Measurements from ENCODE around the gene JMJD4.
"Not testable (repeated sequence)": the region's sequence is repeated elsewhere in the genome, so short reads cannot be mapped to it uniquely, and the experiment has no call there.

Gene JMJD4

DNA sequence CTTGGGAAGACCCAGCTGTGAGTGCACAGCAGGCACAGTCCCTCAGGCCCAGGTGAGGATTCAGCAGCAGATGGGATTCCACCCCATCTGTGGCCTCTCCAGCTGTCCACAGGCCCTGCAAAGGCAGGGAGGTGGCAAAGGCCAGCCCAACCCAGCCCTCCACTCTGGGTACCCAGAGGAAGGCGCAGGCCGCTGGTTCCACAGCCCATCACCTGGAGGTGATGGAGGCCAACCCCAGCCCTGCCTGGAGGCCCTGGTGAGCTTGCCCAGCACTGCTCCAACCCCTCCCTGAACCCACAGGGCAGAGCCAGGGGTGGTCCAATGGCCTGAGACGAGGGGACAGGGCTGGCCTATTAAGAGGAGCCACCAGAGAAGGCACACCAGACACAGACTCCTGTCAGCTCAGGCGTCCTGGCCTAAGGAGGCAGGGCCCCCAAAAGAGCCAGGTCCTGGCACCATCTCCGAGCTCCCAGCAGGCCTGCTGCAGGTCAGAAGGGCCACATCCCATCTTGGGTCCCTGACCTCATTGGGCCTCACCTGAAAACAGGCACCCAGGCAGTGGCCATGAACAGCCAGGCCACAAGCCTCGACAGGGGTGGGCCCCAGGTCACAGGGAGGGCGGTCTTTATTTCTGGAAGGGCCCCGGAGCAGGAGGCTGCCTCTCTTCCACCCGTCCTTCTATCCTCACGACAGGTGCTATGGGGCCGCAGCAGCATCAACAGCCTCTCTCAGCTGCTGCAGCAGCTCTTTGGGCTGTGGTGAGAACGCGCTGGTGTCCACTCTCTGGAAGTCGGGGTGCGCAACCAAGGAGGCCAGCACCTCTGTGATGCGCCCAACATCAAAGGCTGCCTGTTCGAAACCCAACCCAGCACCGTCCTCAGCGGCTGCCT, 3.2 kb downstream of the JMJD4 start:
- DNase-seq, result no peak

DNA sequence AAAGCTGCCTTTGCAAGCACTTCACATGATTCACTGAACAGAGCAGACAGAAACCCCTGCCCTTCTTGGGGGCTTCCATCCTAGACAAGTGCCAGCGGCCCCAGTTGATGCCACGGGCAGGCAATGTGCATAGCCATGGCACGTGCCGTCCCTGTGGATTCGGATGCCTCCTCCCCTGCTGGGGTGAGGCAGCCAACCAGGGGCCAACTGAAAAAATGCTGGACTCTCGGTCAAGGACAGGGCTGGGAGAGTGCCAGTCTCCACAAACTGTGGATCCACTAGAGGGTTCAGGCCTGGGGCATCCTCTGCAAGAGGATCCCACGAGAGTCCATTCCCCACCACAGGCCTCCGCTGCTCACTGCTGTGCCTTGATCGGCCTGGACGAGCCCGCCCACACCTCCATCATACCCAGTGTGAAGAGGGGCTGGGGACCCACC, 3.8 kb downstream of the JMJD4 start:
- DNase-seq, result no peak

DNA sequence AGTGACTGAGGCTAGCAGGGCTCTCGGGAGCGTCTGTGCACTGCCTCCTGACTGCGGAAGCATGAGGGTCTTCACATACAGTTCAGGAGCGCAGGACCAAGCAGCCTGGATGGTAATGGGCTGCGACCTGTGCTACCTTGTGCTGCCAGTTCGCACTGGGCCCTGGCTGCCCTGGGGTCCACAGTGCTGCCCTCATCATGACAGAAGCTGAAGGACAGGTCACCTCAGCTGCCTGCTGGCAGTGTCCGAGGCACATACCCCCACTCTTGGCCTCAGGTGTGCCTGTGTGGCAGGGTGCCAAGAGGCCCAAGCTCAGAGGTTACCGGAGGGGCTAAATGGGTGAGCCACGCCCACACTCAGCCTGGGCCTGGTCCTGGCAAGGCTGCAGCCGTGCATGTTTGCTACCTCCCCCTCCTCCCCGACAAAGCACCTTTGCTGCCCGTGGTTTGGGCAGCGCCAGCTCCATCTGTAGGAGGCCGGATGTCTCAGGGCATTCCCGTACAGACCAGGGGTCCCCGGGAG, 4.4 kb downstream of the JMJD4 start:
- DNase-seq, result no peak

DNA sequence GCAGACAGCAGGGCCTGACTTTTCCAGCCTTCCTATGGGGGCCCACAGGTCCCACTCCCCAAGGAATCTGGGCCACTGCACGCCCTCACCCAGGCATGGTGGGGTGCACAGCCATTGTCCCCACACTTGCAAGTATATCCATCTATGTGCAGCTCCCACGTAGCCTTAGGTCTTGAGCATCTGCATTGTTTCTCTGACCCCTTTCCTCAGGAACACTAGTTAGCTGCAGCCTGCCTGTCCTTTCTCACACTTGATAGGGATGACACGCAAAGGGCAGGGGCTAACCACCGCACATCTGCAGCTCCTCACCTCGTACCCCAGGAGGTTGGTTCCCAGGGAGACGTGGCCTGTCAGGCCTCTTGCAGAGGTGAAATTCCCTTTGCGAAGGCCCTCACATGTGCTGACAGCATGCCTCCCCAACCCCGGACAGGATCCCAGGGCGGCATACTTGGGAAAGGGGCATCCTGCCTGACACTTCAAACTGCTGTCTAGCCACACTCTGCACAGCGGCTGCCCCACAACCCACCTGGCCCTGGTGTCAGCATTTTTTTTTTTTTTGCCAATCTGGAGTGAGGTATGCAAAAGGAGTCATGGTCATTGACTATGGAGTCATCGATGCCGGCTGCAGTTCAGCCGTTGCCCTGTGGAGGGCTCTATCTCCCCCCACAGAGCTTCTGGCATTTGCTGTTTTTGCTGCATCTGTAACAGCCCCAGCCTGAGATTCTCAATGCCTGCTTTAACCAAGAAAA, 5.0 kb downstream of the JMJD4 start:
- DNase-seq, result peak; percentile 64

DNA sequence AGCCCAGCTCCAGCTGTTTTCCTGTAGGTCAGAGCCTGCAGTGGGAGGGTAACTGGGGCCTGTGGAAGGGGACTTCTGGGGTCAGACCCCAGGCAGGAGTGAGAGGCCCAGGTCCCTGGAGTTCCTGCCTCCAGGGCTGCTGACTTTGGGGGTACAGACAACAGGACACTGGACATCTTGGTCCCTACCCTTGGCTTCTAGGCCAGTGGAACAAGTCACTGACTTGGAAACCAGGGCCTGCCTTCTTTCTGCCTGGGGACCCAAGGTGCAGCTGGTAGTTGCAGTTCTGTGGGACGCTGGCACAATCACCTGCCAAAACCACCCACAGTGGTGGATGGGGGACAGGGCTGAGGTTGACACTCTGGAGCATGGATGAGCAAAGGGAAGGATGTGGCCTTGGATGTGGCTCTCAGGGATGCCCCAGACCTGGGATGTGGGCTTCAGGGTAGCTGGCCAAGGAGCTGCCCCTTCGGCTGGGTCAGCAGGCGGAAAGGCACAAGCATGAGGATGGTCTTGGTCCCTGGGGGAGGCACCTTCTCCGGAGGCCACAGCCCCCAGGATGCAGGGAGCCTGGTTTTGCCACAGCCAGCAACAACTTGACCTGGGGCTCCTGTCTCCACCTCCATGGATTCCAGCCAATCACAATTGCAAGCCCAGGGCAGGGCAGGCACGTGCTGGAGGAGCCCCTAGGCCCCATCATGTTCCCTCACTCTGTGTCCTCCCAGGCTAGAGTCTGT, 5.8 kb downstream of the JMJD4 start:
- no peak for DNase-seq

DNA sequence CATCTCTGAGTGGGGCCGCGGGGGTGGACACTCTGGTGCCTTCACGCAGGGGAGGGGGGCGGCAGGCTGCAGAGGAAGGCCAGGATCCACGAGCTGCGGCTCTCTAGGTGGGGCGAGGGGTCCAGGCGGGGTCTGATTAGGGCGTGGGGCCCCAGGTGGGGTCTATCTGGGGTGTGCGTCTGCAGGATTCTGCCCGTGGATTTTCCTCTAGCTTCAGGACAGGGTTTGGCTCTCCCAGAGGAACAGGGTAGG, 6.3 kb downstream of the JMJD4 start:
- DNase-seq, result no peak

DNA sequence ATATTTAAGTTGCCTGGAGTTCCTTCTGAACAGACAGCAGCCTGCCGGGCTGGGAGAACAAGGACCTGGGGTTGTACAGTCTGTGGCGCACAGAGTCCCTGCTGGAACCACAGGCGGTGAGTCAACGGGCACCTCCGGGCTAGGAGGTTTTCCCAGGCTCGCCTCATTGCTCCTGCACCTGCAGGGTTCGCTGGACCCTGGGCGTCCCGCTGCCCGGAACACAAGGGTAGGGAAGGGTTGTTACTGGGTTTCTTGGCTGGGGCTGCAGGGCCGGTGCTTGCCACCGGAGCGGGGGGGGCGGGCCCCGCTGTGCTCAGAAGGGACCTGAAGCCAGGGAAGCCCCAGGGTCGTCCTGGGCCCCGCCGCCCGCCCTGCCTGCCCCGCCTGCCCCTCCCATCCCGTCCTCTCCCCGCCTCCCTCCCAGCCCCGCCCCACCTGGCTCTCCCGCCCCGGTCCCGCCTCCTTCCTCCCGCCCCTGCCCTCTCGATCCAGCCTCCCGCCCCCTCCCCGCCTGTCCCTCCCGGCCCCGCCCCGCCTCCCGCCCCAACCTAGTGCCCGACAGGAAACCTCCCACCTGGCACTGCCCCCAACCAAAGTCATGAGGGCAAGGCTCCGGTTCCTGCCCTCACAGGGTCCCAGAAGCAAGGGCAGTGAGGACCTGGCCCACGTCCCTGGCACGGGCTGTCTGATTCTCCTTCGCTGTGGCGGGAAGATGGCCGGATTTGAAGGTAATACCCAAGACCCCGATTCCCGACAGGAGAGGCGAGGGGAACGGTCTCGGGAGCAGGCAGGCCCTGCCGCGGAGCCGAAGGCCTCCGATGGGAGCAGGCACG, 6.8 kb downstream of the JMJD4 start:
- DNase-seq, result peak; percentile 47

DNA sequence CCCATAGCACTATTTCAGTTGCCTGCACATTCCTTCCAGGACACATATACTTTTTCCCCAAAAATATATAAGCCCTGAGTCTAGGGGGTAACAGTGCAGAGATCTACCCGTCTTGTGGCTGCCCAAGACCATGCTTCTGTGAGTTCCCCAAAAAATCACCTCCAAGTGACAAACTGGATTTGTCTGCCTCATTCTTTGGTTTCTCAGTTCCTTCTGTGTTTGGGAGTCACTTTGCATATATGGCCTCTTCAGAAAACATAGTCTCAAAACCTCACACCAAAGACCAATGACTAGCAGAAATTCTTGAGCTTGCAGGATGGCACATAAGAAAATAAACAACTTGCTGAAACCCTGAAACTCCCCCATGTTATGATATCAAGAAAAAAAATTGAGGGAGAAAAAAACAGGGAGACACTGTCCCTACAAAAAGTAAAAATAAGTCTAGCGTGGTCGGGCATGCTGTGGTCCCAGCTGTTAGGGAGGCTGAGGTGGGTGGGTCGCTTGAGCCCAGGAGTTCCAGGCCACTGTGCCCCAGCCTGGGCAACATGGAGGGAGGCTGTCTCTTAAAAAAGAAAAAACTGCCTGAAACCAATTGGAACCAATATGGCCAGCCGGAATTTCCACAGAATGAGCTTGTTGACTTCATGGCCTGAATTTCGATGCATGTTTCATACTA, 8.0 kb downstream of the JMJD4 start:
- no peak for DNase-seq

DNA sequence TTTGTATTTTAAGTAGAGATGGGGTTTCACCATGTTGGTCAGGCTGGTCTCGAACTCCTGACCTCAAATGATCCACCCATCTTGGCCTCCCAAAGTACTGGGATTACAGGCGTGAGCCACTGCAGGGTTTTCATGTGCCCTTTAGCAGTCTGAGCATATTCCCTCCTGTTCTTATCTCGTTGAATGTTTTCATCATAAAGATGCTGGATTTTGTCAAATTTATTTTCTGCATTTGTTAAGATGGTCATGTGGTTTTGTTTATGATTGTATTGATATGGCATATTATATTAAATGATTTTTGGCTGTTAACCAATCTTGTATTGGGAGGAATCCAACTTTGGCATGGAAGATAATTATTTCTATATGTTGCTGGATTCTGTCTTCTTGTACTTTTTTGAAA, 8.8 kb downstream of the JMJD4 start:
- DNase-seq, result no peak

DNA sequence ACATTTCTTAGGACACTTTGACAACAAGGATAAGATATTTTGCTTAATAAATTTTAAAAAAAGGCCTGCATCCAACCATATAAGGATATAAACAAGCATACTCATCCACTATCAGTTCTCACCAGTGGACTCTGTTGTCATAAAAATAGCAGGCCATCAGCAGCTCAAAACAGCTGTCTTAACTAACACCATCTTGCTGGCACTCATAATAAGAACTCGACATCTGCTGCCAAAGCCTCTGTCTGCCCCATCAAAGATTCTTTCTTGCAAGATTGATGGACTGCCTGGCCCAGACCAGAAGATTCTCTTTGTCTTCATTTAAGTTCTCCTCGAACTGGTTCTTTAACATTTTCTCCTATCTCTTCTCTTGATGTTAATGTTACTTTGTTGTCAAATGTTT, 10.1 kb downstream of the JMJD4 start:
- no peak for DNase-seq

DNA sequence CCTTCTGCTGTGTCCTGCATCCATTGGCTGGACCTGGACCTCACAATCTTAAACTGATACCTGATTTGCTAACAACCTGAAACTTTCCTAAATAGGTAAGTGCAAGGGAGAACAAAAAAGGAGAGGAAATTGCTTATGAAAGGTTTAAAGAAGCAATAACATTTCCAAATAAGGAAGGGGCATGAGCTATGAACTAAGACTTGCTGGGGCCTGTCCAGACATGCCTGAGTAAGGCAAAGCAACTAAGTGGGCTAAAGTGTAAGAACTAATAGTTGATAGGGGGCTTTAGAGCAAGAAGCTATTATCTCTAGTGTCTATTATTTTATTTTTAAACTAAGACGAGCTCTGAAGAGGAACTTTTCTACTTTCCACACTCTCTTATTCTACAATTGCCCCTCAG, 11.6 kb downstream of the JMJD4 start:
- no peak for DNase-seq

DNA sequence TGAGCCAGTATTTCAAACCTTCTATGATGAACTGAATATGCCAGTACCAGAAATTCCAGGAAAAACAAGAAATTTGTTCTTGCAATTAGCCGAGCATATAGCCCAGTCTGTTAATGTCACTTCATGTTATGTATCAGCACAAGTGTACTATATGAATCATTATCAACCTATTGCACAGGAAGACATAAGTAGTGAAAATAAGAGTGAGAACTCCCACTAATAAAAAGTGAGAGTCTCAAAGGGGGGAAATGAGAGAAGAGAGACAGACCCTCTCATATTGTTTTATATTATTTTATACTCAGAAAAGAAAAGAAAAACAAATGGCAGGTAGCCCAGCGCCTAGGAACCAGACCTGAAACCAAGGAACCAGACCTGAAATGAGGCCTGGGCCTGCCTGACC, 16.2 kb downstream of the JMJD4 start:
- DNase-seq, result no peak

DNA sequence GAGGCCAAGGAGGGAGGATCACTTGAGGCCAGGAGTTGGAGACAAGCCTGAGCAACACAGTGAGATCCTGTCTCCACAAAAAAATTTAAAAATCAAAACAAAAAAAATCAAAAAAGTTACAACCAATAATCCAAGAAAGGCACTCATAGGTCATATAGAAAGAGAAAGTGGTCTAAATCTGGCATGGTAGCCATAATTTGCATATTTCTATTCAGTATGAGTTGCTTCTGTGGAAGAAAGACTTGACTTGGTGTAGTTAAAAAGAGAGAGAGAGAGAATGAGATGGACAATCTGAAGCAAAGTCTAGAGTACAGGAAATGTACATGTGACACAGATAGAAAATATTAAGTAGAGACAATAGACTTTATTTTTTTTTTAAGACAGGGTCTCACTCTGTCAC, 22.5 kb downstream of the JMJD4 start:
- no peak for DNase-seq

DNA sequence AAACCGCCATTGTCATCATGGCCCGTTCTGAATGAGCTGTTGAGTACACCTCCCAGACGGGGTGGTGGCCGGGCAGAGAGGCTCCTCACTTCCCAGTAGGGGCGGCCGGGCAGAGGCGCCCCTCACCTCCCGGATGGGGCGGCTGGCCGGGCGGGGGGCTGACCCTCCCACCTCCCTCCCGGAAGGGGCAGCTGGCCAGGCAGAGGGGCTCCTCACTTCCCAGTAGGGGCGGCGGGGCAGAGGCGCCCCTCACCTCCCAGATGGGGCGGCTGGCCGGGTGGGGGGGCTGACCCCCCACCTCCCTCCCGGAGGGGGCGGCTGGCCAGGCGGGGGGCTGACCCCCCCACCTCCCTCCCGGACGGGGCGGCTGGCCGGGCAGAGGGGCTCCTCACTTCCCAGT, 24.6 kb downstream of the JMJD4 start:
- DNase-seq, result not testable (repeated sequence)

DNA sequence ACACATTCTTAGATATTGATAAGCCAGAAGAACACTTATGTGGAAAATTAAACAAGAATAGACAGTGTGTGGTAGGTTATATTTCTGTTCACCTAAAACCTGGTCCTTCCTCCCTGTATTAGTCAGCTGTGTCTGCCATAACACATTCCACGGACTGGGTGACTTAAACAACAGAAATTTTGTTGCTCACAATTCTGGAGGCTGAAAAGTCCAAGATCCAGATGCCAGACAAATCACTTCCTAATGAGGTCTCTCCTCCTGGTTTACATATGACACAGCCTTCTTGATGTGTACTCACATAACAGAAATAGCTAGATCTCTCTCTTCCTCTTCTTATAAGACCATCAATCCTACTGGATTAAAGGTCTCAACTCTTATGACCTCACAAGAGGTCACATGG, 25.7 kb downstream of the JMJD4 start:
- no peak for DNase-seq

DNA sequence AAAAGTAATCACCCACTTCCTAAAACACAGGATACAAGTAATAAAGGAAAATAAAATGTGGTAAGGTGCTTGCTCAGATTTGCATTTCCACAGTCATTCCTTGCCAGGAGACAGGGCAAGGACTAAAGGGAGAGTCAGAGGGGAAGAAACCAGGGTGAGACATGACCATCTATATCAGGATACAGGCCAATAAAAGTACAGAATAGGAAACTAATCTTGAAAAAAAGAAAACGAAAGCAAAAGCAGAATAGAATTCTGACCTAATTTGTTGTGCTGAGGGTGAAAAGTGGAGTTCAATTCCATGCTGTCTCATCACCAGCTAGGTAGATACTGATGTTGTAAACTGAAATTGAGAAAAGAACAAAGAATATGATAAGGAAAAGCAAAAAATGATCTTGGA, 27.3 kb downstream of the JMJD4 start:
- no peak for DNase-seq

DNA sequence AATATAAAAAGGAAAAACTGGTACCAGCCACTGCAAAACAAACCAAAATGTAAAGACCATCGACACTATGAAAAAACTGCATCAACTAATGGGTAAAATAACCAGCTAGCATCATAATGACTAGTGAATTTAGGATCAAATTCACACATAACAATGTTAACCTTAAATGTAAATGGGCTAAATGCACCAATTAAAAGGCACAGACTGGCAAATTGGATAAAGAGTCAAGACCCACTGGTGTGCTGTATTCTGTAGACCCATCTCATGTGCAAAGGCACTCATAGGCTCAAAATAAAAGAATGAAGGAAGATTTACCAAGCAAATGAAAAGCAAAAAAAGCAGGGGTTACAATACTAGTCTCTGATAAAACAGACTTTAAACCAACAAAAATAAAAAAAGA, 33.5 kb downstream of the JMJD4 start:
- DNase-seq, result not testable (repeated sequence)

DNA sequence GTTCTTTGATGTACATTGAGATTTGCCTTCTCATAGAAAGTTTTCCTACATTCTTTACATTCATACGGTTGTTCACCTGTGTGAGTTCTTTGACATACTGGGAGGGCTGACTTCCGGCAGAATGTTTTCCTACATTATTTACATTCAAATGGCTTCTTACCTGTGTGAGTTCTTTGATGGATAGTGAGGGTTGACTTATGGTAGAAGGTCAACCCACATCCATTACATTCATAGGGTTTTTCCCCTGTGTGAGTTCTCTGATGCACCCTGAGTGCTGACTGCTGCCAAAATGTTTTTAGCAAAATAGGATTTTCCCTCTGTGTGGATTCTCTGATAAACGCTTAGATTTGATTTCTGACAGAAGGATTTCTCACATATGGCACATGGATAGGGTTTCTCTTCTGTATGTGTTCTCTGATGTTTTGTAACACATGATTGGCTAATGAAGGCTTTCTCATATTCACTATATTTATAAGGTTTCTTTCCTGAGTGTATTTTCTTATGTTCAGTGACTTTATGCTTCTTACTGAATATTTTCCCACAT, 37.7 kb downstream of the JMJD4 start:
- no peak for DNase-seq

DNA sequence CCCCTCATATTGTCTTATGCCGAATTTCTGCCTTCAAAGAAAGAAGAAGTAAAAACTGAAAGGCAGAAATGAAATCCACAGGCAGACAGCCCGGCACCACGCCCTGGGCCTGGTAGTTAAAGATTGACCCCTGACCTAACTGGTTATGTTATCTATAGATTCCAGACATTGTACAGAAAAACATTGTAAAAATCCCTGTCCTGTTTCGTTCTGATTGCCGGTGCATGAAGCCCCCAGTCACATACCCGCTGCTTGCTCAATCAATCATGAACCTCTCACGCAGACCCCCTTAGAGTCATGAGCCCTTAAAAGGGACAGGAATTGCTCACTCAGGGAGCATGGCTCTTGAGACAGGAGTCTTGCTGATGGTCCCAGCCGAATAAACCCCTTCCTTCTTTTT, 49.3 kb downstream of the JMJD4 start:
- no peak for DNase-seq
